Panc1 (cell line): ENCODE results near the gene PARD3. TPM values are rescaled to one million over a fixed set of nuclear protein-coding genes. Genes with fewer than 3 reads are reported as not detected.

Experiments used
- ATAC-seq: fragments of 200-7000 bp; cut with Tn5 transposase; 2 replicates; pipeline ENCODE4 v1.9.1; 2020; ENCODE audit warnings: mild to moderate bottlenecking, moderate library complexity
- BruUV-seq: library from RNA; stranded (reverse); fragments of 400-500 nt; replicated peaks from 2 replicates; lab custom pipeline; 2021; lab: Mats Ljungman, UMichigan
- CTCF ChIA-PET: fragments of 300-600 bp; sonication (Branson Sonifier 250); formaldehyde crosslinking; loops from one replicate; lab custom pipeline; 2022; ENCODE audit warnings: antibody characterized with exemption; lab: Charles Lee
- POLR2A ChIA-PET: fragments of 300-600 bp; sonication (Branson Sonifier 250); formaldehyde crosslinking; loops from one replicate; lab custom pipeline; 2022; ENCODE audit warnings: antibody characterized with exemption; lab: Charles Lee
- DNase-seq: peaks from one replicate; pipeline ENCODE4 v3.0.0-alpha.2; 2010; ENCODE audit warnings: low read depth, low spot score
- H3K27ac ChIP-seq: 2 replicates; pipeline ENCODE4 v1.5.1; 2011; ENCODE audit warnings: mild to moderate bottlenecking, low read length, inconsistent platforms
- H3K27me3 ChIP-seq: fragments of 200-500 bp; sonication (Bioruptor generic); 2 replicates; pipeline ENCODE4 v1.6.0; 2014; ENCODE audit warnings: low read length, inconsistent platforms; ENCODE audit not compliant: control insufficient read depth, insufficient read depth
- H3K36me3 ChIP-seq: fragments of 200-500 bp; sonication (Bioruptor generic); 2 replicates; pipeline ENCODE4 v1.5.1; 2014; ENCODE audit warnings: inconsistent platforms, mild to moderate bottlenecking, low read length, moderate library complexity; ENCODE audit not compliant: control insufficient read depth, insufficient read depth
- H3K4me1 ChIP-seq: 2 replicates; pipeline ENCODE4 v1.5.1; 2011; ENCODE audit warnings: inconsistent platforms, mild to moderate bottlenecking, low read length, moderate library complexity; ENCODE audit not compliant: control insufficient read depth, insufficient read depth
- H3K4me3 ChIP-seq, 2 experiments: 2 replicates each; pipeline ENCODE4 v1.5.1; 2011 to 2012; ENCODE audit warnings: low read depth in 2 of 2, low read length in 2 of 2, mild to moderate bottlenecking in 2 of 2, inconsistent platforms in 1 of 2, moderate library complexity in 1 of 2
- H3K9me3 ChIP-seq: fragments of 200-500 bp; sonication (Bioruptor generic); 2 replicates; pipeline ENCODE4 v1.5.1; 2014; ENCODE audit warnings: low read depth, mild to moderate bottlenecking, inconsistent platforms, low read length, moderate library complexity; ENCODE audit not compliant: control insufficient read depth, insufficient read depth
- POLR2AphosphoS5 ChIP-seq: IDR thresholded peaks from 2 replicates; pipeline ENCODE4 v1.6.1; 2012; ENCODE audit warnings: mild to moderate bottlenecking, low read depth, low read length, moderate library complexity
- SIN3A ChIP-seq: IDR thresholded peaks from 2 replicates; pipeline ENCODE4 v1.6.1; 2012; ENCODE audit warnings: low read depth, mild to moderate bottlenecking, low read length, moderate library complexity, borderline replicate concordance; ENCODE audit not compliant: insufficient read depth
- TCF7L2 ChIP-seq: IDR thresholded peaks from 2 replicates; pipeline ENCODE4 v1.6.1; 2011; ENCODE audit warnings: mild to moderate bottlenecking, low read depth, low read length, inconsistent platforms
- in situ Hi-C: cut with HindIII; loops from 2 replicates; pipeline ENCODE4 v1.10.0; 2016; ENCODE audit warnings: low sequenced_read_pairs, low pct_unique_long_range_greater_than_20kb
- intact Hi-C: fragments of 100-400 bp; cut with micrococcal nuclease; formaldehyde crosslinking; loops from one replicate; pipeline ENCODE4 v1.10.0; 2022; ENCODE audit not compliant: unreplicated experiment
- total RNA-seq: library from RNA; stranded (reverse); gene quantifications from one replicate; pipeline ENCODE4 v1.2.1, GENCODE V29; 2021; ENCODE audit not compliant: unreplicated experiment
- TF ChIP-seq, protein P1 (sequence below): fragments of 450-650 bp; IDR thresholded peaks from 2 replicates; pipeline ENCODE4 v1.5.1; 2017; ENCODE audit warnings: mild to moderate bottlenecking
- TF ChIP-seq, protein P2 (sequence below), 2 experiments: IDR thresholded peaks; 2 replicates each; pipeline ENCODE4 v1.6.1; 2011 to 2012; ENCODE audit warnings: low read depth in 2 of 2, control low read depth in 1 of 2, low read length in 1 of 2, mild to moderate bottlenecking in 1 of 2, moderate library complexity in 1 of 2; ENCODE audit not compliant: insufficient read depth in 1 of 2

The PARD3 gene
- total RNA-seq, 1 experiment from 2014 or later, result 29.8 TPM

DNA sequence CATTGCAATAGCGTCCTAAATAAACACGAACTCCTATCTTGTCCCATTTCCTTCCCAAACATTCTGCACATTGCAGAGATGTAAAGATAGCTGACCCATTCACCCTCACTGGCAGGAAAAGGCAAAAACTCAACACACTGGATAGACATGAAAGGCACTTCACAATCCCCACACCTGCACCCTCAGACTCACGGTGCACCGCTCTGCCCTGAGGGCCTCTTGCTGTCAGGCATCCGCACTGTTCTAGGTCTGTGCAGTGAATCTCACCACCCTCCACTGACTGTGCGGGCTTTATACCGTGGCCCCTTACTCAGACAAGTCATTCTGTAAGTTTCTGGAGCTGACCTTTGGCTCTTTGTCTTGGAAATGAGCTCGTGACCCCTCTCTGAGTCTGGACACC lies 42.9 kb upstream of the PARD3 start:
- in situ Hi-C loops (no loop called here), intact Hi-C loops (no loop called here)
- TF ChIP-seq, protein P1, sequence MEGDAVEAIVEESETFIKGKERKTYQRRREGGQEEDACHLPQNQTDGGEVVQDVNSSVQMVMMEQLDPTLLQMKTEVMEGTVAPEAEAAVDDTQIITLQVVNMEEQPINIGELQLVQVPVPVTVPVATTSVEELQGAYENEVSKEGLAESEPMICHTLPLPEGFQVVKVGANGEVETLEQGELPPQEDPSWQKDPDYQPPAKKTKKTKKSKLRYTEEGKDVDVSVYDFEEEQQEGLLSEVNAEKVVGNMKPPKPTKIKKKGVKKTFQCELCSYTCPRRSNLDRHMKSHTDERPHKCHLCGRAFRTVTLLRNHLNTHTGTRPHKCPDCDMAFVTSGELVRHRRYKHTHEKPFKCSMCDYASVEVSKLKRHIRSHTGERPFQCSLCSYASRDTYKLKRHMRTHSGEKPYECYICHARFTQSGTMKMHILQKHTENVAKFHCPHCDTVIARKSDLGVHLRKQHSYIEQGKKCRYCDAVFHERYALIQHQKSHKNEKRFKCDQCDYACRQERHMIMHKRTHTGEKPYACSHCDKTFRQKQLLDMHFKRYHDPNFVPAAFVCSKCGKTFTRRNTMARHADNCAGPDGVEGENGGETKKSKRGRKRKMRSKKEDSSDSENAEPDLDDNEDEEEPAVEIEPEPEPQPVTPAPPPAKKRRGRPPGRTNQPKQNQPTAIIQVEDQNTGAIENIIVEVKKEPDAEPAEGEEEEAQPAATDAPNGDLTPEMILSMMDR, result no peak
- TF ChIP-seq, protein P2, sequence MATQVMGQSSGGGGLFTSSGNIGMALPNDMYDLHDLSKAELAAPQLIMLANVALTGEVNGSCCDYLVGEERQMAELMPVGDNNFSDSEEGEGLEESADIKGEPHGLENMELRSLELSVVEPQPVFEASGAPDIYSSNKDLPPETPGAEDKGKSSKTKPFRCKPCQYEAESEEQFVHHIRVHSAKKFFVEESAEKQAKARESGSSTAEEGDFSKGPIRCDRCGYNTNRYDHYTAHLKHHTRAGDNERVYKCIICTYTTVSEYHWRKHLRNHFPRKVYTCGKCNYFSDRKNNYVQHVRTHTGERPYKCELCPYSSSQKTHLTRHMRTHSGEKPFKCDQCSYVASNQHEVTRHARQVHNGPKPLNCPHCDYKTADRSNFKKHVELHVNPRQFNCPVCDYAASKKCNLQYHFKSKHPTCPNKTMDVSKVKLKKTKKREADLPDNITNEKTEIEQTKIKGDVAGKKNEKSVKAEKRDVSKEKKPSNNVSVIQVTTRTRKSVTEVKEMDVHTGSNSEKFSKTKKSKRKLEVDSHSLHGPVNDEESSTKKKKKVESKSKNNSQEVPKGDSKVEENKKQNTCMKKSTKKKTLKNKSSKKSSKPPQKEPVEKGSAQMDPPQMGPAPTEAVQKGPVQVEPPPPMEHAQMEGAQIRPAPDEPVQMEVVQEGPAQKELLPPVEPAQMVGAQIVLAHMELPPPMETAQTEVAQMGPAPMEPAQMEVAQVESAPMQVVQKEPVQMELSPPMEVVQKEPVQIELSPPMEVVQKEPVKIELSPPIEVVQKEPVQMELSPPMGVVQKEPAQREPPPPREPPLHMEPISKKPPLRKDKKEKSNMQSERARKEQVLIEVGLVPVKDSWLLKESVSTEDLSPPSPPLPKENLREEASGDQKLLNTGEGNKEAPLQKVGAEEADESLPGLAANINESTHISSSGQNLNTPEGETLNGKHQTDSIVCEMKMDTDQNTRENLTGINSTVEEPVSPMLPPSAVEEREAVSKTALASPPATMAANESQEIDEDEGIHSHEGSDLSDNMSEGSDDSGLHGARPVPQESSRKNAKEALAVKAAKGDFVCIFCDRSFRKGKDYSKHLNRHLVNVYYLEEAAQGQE (IDR thresholded peaks at IDR 0.05; ENCODE audit: insufficient read depth in 1 of 2, low read depth in 2 of 2, low read length in 1 of 2), result no peak
- TF ChIP-seq POLR2AphosphoS5, result no peak
- no peak for DNase-seq
- ChIA-PET CTCF (no interaction called here), POLR2A (no interaction called here)
- Histone ChIP-seq H3K9me3 (no peaks in the 10 kb centered on the region), H3K4me3 (no peak overlapping the region), H3K27me3 (no peaks in the 10 kb centered on the region), H3K27ac (no peak overlapping the region), H3K36me3 (no peaks in the 10 kb centered on the region), H3K4me1 (peaks cover 4% of the 10 kb centered on the region; the same call in 1 of the 2 replicates)
- no peak for ATAC-seq
- no TSS peak for BruUV-seq

DNA sequence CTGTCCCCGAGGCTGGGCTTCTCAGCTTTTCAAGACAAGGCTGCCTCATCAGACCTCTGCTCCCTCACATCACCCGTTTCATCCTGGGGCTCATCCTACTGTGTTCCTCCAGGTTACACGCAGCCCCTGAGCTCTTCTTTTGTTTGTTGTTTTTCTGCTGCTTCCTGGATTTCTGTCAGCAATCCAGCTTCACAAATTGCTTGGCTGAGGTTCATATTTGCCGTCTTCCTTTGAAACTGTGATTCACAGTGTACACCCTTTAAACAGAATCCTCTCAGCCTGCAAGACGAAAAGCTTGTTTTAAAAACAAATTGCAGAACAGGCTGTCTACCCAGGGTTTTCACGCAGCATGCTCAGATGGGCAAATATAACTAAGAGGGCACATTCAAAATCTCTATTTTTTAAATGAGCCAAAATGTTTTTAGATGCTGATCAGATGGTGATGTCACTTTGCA lies 39.1 kb upstream of the PARD3 start:
- no peak overlapping the region for H3K27ac ChIP-seq
- BruUV-seq, result no TSS peak
- in situ Hi-C loops, result no loop called here

DNA sequence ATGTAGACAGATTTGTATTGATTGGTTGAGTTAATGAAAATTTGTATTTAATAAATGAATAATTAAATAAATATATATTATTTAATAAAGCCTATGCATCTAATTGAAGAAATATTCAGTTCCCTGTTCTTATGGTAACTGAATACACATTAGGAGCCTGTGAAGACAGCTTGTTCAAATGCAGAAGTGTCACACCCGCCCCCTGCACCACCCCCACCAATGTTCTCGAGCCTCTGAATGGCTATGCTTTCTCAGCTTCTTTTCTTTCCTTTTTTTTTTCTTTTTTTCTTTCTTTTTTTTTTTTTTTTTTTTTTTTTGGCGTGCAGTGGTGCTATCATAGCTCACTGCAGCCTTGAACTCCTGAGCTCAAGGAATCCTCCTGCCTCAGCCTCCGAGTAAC lies 38.3 kb upstream of the PARD3 start:
- Histone ChIP-seq H3K4me1 (peaks cover 4% of the 10 kb centered on the region; the same call in 1 of the 2 replicates), H3K27me3 (no peaks in the 10 kb centered on the region), H3K27ac (no peak overlapping the region), H3K36me3 (no peaks in the 10 kb centered on the region), H3K9me3 (no peaks in the 10 kb centered on the region), H3K4me3 (no peak overlapping the region)
- intact Hi-C loops, result no loop called here
- DNase-seq (no peak), ATAC-seq (no peak)
- BruUV-seq, result no TSS peak
- ChIA-PET CTCF (no interaction called here), POLR2A (interaction anchor here (0.7 kb wide), 1 partner anchor 170 kb away, joined by 3 read pairs; no protein-coding TSS in a partner anchor)
- in situ Hi-C loops, result no loop called here
- TF ChIP-seq SIN3A (no peak), POLR2AphosphoS5 (no peak), TCF7L2 (no peak)
- TF ChIP-seq, protein P1, result no peak
- TF ChIP-seq, protein P2 (IDR thresholded peaks at IDR 0.05; ENCODE audit: insufficient read depth in 1 of 2, low read depth in 2 of 2, low read length in 1 of 2), result no peak

More for the DNA sequence above, 39.1 kb upstream of the PARD3 start:
- Histone ChIP-seq H3K4me3 (no peak overlapping the region), H3K9me3 (no peaks in the 10 kb centered on the region), H3K4me1 (peaks cover 4% of the 10 kb centered on the region; the same call in 1 of the 2 replicates), H3K27me3 (no peaks in the 10 kb centered on the region), H3K36me3 (no peaks in the 10 kb centered on the region)
- DNase-seq (no peak), ATAC-seq (peak; percentile 56)
- intact Hi-C loops, result no loop called here
- ChIA-PET POLR2A (interaction anchor here (0.7 kb wide), 1 partner anchor 171 kb away, joined by 3 read pairs; no protein-coding TSS in a partner anchor), CTCF (no interaction called here)
- TF ChIP-seq TCF7L2, result peak; percentile 28; the same call in 1 of the 2 replicates
- no peak for TF ChIP-seq SIN3A
